Neuron (in vitro differentiated cells): Measurements from ENCODE around the gene GFOD1.
"Not testable (repeated sequence)": the region's sequence is repeated elsewhere in the genome, so short reads cannot be mapped to it uniquely, and the experiment has no call there.

ENCODE experiments used
- H2AFZ ChIP-seq: one replicate; pipeline ENCODE4 v1.6.1; 2013; ENCODE audit warnings: low read depth, mild to moderate bottlenecking, inconsistent platforms, low read length, moderate library complexity
- H3K27me3 ChIP-seq: one replicate; pipeline ENCODE4 v1.6.1; 2013; ENCODE audit warnings: low read length; ENCODE audit not compliant: insufficient read depth
- H3K36me3 ChIP-seq: one replicate; pipeline ENCODE4 v1.6.1; 2013; ENCODE audit warnings: low read length; ENCODE audit not compliant: insufficient read depth
- H3K4me1 ChIP-seq: one replicate; pipeline ENCODE4 v1.6.1; 2013; ENCODE audit warnings: low read length; ENCODE audit not compliant: insufficient read depth
- H3K4me3 ChIP-seq: 2 replicates; pipeline ENCODE4 v1.5.1; 2013; ENCODE audit warnings: mild to moderate bottlenecking, low read length, moderate library complexity
- H3K9me3 ChIP-seq: one replicate; pipeline ENCODE4 v1.6.1; 2013; ENCODE audit warnings: low read length

The GFOD1 gene

DNA sequence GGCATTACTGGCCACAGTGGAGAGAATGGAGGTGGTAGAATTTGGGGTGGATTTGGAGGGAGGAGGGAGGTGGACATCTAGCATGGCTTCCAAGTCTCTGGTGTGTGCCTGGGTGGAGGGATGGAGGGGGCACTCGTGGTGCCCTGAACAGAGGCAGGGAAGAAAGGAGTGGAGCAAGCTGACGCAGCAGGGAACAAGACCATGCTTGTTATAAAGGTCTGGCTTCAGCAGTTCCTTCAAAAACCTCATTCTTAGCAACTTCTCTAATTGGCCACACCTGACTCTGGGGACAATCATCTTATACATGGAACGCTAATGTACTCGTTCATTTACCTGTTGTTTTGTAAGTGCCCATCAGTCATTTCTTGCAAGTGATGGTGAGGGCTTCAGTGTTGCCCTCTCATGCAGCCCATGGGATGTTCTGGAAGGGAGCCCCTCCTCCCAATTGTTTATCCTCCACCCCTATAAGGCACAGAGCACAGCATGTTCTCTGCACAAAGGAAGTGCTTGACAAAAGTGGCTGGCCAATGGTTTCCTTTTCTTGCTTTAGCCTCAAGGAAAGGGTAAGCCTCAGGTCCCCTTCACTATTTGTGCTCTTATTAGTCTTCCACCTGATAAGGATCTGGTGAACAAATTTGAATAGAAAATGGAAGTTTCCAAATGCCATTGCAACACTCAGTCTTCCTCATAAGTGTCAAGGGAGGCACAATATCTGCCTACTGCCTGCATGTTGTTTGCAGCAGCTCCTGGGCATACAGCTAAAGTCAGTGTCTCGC is 39.3 kb downstream of the GFOD1 start:
- H3K4me3 ChIP-seq: no peak overlapping the region

DNA sequence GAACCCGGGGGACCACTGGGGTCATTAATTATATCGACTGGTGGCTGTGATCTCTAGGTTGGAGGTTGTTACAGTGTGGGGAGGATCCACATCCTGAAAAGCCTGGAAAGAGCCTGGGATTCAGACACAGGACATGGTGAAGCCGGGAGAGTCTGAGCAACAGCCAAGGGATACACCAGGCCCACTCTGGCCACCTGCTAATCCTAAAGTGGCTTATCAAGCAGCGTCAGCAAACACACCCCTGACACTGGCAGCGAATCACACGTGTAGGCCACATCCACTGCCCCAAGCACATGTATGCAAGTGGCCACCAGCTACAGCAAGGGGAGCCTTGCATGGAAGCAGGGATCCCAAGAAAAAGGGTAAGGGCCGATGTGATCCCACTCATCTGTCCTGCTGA is 41.0 kb downstream of the GFOD1 start:
- no peaks in the 10 kb centered on the region for H3K36me3 ChIP-seq

More for the DNA sequence above, 39.3 kb downstream of the GFOD1 start:
- H2AFZ ChIP-seq: no peak overlapping the region
- H3K27me3 ChIP-seq: no peaks in the 10 kb centered on the region
- H3K9me3 ChIP-seq: no peaks in the 10 kb centered on the region
- H3K4me1 ChIP-seq: peaks cover 2% of the 10 kb centered on the region
- no peaks in the 10 kb centered on the region for H3K36me3 ChIP-seq

DNA sequence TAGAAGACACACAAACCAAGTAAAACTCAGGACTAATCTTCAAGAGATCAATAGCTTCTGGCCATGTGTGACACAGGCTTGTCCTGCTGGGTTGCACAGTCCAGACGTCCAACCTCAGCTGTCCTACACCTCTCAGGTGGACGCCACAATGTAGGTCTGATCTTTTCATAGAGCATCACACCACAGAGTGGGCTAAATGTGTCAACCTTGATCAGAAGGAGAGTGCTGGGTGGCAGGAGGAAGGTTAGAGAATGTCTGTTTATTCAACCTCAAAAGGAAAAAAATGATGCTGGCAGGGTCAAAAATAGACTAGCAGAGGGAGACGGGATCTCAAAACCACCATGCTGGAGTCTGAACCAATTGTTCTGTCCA is 41.7 kb downstream of the GFOD1 start:
- H3K9me3 ChIP-seq: no peaks in the 10 kb centered on the region
- no peaks in the 10 kb centered on the region for H3K4me1 ChIP-seq
- H3K36me3 ChIP-seq: no peaks in the 10 kb centered on the region
- H2AFZ ChIP-seq: no peak overlapping the region
- H3K27me3 ChIP-seq: no peaks in the 10 kb centered on the region
- H3K4me3 ChIP-seq: no peak overlapping the region

More for the DNA sequence above, 41.0 kb downstream of the GFOD1 start:
- no peaks in the 10 kb centered on the region for H3K9me3 ChIP-seq
- H3K27me3 ChIP-seq: no peaks in the 10 kb centered on the region
- H2AFZ ChIP-seq: no peak overlapping the region
- no peaks in the 10 kb centered on the region for H3K4me1 ChIP-seq
- H3K4me3 ChIP-seq: no peak overlapping the region

DNA sequence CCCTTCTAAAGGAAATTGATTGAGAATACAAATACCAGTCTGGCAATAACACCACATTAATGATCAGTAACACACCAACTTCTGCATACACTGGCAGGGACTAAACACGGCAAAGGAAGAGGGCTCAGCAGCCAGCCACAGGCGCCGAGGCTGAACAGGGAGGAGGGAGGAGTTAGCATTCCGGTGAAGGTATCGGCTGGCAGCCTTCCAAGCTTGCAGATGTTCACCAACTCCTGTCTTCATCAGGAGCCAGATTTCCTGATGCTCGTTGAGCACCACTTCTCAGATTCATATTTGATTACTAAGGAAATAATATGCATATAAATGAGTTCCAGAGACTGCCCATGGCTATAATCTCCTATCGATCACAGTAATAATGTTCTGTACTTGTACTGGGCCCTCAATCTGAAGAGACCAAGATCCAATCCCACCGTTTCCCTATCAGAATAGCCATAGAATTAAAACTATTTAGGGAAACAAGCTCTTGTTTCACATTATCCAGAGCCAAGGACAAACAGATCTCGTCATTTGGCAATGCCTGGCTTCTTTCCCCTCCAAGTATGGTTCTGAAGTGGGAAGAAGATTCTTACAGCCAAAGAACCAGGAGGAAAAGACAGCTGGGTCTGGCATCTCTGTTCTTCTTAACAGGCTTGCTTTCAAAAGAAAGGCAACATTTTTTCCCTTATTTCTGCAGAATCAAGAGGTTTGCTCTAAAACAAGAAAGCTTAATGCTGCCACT is 42.2 kb downstream of the GFOD1 start:
- H3K4me3 ChIP-seq: no peak overlapping the region
- H3K9me3 ChIP-seq: no peaks in the 10 kb centered on the region
- H3K36me3 ChIP-seq: no peaks in the 10 kb centered on the region
- no peak overlapping the region for H2AFZ ChIP-seq
- no peaks in the 10 kb centered on the region for H3K27me3 ChIP-seq
- H3K4me1 ChIP-seq: no peaks in the 10 kb centered on the region

DNA sequence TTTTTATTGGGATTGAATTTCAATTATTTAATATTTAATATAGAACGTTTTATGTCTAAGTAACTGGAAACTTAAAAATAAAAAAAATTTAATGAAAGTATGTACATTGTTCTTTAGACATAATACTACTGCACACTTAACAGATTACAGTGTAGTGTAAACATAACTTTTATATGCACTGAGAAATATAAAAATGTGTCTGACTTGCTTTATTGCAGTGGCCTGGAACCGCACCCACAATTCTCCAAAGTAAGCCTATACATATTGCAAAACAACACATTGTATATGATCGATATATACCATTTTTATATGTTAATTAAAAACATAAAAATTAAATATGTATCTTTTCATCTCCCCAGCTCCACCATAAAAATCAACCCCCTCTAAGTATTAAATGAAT is 42.8 kb downstream of the GFOD1 start:
- no peaks in the 10 kb centered on the region for H3K9me3 ChIP-seq
- H3K4me1 ChIP-seq: no peaks in the 10 kb centered on the region
- H3K27me3 ChIP-seq: no peaks in the 10 kb centered on the region
- no peak overlapping the region for H3K4me3 ChIP-seq
- H2AFZ ChIP-seq: no peak overlapping the region
- H3K36me3 ChIP-seq: no peaks in the 10 kb centered on the region

DNA sequence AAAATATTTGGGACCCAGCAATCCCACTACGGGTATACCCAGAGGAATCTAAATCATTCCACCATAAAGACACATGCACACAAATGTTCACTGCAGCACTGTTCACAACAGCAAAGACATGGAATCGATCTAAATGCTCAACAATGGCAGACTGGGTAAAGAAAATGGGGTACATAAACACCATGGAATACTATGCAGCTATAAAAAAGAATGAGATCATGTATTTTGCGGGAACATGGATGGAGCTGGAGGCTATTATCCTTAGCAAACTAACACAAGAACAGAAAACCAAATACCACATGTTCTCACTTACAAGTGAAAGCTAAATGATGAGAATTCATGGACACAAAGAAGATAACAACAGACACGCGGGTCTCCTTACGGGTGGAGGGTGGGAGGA is 43.4 kb downstream of the GFOD1 start:
- H3K4me3 ChIP-seq, H3K4me1 ChIP-seq, H3K9me3 ChIP-seq, H3K27me3 ChIP-seq, H3K36me3 ChIP-seq, H2AFZ ChIP-seq: not testable (repeated sequence)

DNA sequence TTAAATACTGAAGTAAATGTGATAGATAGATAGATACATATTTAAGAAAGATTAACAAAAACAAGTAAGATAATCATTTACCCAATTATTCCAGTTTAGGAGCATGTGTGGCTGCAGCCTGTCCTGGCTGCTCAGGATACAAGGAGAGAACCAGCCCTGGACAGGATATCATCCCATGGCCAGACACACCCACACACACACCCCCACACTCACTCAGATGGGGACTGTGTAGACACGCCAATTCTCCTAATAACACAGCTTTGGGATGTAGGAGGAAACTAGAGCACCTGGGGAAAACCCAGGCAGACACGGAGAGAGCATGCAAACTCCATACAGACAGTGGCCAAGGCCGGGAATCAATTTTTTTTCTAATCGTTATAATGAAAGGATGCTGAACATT is 45.6 kb downstream of the GFOD1 start:
- H3K27me3 ChIP-seq: no peaks in the 10 kb centered on the region

DNA sequence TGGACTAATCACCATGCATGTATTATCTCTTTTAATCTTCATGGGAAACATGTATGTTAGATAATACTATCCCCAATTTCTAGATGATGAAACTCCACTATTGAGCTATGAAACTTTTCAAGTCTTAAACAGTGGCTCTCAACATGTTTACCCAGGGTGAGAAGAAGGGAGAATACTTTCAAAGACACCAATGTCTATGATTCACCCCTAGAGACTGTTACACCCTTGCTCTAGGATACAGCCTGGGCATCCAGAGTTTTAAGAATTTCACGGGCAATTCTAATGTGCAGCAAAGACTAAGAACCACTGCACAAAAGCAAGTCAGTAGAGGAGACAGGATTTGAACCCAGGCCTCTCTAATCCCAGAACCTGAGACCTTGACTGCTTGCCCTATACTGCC is 47.8 kb downstream of the GFOD1 start:
- Histone ChIP-seq H3K4me1 (no peaks in the 10 kb centered on the region), H3K4me3 (no peak overlapping the region), H3K36me3 (no peaks in the 10 kb centered on the region), H2AFZ (no peak overlapping the region), H3K27me3 (no peaks in the 10 kb centered on the region), H3K9me3 (no peaks in the 10 kb centered on the region)

More for the DNA sequence above, 45.6 kb downstream of the GFOD1 start:
- no peaks in the 10 kb centered on the region for H3K4me1 ChIP-seq
- no peak overlapping the region for H3K4me3 ChIP-seq
- H3K36me3 ChIP-seq: no peaks in the 10 kb centered on the region
- H2AFZ ChIP-seq: no peak overlapping the region
- H3K9me3 ChIP-seq: no peaks in the 10 kb centered on the region

DNA sequence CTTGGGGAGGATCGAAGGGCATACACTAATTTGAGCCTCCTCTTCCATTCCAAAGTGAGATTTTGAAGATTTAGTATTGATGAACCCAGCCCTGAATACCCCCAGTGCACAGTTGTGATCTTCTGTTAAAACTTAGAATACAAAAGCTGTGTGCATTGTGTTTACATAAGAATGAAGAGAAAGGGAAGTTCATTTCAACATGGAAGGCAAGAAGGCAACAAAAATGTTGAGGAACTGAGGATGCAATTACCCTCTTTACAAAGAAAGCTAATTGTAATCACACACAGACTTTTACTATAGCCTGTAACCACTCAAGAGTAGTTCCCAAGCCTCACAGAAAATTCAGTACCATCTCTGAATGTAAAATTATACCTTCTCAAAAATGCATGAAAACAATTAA is 49.3 kb downstream of the GFOD1 start:
- Histone ChIP-seq H3K9me3 (peaks cover 3% of the 10 kb centered on the region), H3K27me3 (no peaks in the 10 kb centered on the region), H3K4me1 (no peaks in the 10 kb centered on the region), H3K36me3 (no peaks in the 10 kb centered on the region), H2AFZ (no peak overlapping the region), H3K4me3 (no peak overlapping the region)

DNA sequence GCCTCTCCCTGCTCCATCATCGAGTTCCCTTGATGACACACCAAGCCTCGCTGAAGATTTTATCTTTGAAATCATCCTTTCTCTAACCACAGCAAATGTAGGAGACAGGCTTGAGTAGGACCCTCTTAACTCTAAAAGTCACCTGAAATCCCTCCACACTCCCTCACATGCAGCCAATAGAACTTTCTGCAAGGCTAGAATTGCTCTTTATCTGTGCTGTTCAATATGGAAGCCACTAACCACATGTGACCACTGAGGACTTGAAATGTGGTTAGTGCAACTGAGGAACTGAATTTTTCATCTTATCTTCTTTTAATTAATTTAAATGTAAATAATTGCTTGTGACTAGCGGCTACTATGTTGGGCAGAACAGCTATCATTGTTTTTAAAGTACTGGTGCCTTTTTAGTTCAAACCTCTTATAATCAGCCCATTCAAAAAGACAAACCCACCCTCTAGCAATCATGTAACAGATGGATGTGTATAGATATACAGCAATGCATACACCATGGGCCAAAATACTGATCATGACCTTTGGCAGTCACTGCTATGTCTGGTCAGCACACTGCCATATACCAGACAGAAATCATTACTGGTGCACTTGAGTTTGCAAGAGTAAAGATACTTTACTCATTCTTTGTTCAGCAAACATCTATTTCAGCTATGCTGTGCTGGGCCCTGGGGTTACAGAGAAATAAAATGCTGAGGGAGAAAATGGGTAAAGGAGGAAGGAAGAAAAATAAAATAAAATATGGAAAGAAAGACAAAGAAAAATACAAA is 50.0 kb downstream of the GFOD1 start:
- no peak overlapping the region for H2AFZ ChIP-seq
- H3K27me3 ChIP-seq: no peaks in the 10 kb centered on the region
- peaks cover 3% of the 10 kb centered on the region for H3K9me3 ChIP-seq
- H3K4me3 ChIP-seq: no peak overlapping the region
- H3K36me3 ChIP-seq: no peaks in the 10 kb centered on the region
- no peaks in the 10 kb centered on the region for H3K4me1 ChIP-seq

DNA sequence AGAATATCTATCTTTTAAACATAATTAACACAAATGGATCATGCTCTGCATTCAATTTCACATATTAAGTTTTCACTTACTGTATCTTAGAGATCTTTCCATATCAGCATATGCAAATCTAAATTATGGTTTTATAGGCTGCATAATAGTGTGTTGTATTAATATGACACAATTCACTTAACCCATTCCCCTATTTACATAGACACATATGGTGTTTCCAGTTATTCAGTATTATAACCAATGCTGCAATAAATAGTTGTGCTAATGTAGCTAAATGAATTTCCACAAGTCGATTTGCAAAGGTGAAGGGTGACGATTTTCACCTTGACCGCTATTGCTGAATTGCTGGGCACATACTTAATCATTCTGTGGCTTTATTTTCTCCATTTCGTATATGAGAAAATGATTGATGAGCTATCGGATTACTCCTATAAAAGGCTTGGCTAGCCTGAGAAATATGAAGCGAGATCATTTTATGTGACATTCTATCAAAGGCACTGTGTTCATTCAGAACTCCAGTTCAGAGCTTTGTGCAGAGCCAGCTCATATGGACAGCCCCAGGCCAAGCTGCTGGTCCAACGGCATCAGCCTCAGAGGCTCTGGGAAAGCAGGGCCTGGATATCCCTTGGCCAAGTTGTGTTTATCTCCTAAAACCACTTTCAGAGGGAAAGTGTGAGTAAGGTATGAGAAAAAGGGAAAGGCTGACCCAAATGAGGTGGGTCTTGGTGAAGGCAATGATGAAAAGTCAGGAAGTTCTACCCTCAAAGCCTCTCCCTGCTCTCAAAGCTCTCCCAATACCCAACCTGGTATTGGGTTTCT is 50.8 kb downstream of the GFOD1 start:
- H3K27me3 ChIP-seq: no peaks in the 10 kb centered on the region
- H2AFZ ChIP-seq: no peak overlapping the region
- H3K36me3 ChIP-seq: no peaks in the 10 kb centered on the region
- no peak overlapping the region for H3K4me3 ChIP-seq
- H3K4me1 ChIP-seq: no peaks in the 10 kb centered on the region
- peaks cover 3% of the 10 kb centered on the region for H3K9me3 ChIP-seq

DNA sequence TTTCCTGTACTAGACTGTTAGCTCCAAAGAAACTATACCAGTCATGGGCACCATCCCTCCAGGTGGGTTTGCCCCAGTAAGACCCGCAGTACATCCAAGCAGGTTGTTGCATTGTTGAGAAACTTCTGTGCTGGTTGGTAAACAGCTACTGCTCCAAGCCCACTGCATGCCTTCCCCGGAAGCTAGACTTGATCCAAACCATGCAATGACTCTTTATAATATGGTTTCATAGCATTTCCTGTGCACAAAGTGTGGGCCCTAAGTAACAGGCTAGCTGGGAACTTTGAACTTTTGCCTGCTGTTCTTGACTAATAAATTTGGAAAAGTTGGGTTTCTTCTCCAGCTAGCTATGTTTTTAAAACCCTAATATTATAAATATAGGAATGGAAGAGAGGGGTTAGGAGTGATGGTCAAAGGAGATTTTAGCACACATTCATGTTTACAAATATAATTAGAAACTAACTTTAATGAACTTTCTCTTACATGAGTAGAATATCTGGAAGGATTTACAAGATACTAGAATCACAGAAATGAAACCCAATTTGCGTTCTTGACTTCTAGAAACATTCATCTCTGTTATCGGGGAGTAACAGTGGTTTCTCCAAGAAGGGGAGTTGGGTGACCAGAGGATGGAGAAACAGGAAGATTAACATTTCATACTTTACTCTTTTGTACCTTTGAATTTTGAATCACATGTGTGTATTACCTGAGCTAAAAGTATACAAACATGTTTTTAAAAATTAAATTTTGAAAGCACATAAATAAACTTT is 51.7 kb downstream of the GFOD1 start:
- peaks cover 3% of the 10 kb centered on the region for H3K9me3 ChIP-seq
- no peaks in the 10 kb centered on the region for H3K36me3 ChIP-seq
- H3K4me3 ChIP-seq: no peak overlapping the region
- H3K4me1 ChIP-seq: no peaks in the 10 kb centered on the region
- H2AFZ ChIP-seq: no peak overlapping the region
- no peaks in the 10 kb centered on the region for H3K27me3 ChIP-seq
